T1000 (cell line): Measurements from ENCODE around the gene SCFD1.
"Not testable (repeated sequence)": the region's sequence is repeated elsewhere in the genome, so short reads cannot be mapped to it uniquely, and the experiment has no call there.

Source experiments
- DNase-seq: peaks from one replicate; lab custom pipeline; 2025; ENCODE audit warnings: mixed read lengths; lab: John Stamatoyannopoulos, UW

The SCFD1 gene

GRCh38 chr14:30669594-30669993, 47.5 kb downstream of the SCFD1 start:
- no peak for DNase-seq

- no peak for DNase-seq
Observed at GRCh38 chr14:30673071-30673470, 51.0 kb downstream of the SCFD1 start.

- no peak for DNase-seq
Observed at GRCh38 chr14:30678926-30679431, 56.9 kb downstream of the SCFD1 start.

- DNase-seq: no peak
Observed at GRCh38 chr14:30680036-30680435, 57.9 kb downstream of the SCFD1 start.

GRCh38 chr14:30680776-30681175, 58.7 kb downstream of the SCFD1 start:
- DNase-seq: not testable (repeated sequence)

- no peak for DNase-seq
Observed at GRCh38 chr14:30681752-30682355, 59.7 kb downstream of the SCFD1 start.

GRCh38 chr14:30690487-30691355, 68.6 kb downstream of the SCFD1 start:
- DNase-seq: not testable (repeated sequence)

- no peak for DNase-seq
Observed at GRCh38 chr14:30691751-30692398, 69.8 kb downstream of the SCFD1 start.

- no peak for DNase-seq
Observed at GRCh38 chr14:30692669-30693068, 70.5 kb downstream of the SCFD1 start.

GRCh38 chr14:30698463-30698862, 76.3 kb downstream of the SCFD1 start:
- no peak for DNase-seq

- no peak for DNase-seq
Observed at GRCh38 chr14:30706704-30707103, 84.6 kb downstream of the SCFD1 start.

GRCh38 chr14:30708157-30708556, 86.0 kb downstream of the SCFD1 start:
- DNase-seq: no peak

GRCh38 chr14:30709201-30709600, 87.1 kb downstream of the SCFD1 start:
- no peak for DNase-seq

GRCh38 chr14:30710876-30711275, 88.8 kb downstream of the SCFD1 start:
- no peak for DNase-seq

GRCh38 chr14:30719137-30719536, 97.0 kb downstream of the SCFD1 start:
- DNase-seq: no peak

- no peak for DNase-seq
Observed at GRCh38 chr14:30725763-30726162, 103.6 kb downstream of the SCFD1 start.

GRCh38 chr14:30728471-30728870, 106.4 kb downstream of the SCFD1 start:
- DNase-seq: no peak

- no peak for DNase-seq
Observed at GRCh38 chr14:30737916-30738315, 115.8 kb downstream of the SCFD1 start.

GRCh38 chr14:30738978-30739377, 116.9 kb downstream of the SCFD1 start:
- DNase-seq: no peak

GRCh38 chr14:30748343-30748742, 126.2 kb downstream of the SCFD1 start:
- DNase-seq: no peak

- no peak for DNase-seq
Observed at GRCh38 chr14:30751646-30752416, 129.7 kb downstream of the SCFD1 start.

GRCh38 chr14:30753452-30753851, 131.3 kb downstream of the SCFD1 start:
- DNase-seq: no peak
